Measurements from ENCODE around the gene AGAP1.

DNA sequence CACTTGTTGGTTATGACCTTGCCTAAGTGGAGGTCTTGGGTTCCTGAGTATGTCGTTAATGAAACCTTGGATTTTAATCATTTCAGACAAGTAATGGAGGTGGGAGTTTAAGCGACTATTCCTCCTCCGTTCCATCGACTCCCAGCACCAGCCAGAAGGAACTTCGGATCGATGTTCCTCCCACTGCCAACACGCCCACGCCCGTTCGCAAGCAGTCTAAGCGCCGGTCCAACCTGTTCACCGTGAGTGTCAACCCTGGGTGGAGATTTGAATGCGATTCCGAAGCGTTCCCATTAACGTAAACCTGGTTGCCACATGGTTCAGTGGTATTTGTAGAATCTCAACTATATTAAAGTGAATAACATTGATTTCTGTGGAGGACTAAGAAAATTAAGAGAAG is 305.4 kb downstream of the AGAP1 start:
- TF ChIP-seq, protein P1, sequence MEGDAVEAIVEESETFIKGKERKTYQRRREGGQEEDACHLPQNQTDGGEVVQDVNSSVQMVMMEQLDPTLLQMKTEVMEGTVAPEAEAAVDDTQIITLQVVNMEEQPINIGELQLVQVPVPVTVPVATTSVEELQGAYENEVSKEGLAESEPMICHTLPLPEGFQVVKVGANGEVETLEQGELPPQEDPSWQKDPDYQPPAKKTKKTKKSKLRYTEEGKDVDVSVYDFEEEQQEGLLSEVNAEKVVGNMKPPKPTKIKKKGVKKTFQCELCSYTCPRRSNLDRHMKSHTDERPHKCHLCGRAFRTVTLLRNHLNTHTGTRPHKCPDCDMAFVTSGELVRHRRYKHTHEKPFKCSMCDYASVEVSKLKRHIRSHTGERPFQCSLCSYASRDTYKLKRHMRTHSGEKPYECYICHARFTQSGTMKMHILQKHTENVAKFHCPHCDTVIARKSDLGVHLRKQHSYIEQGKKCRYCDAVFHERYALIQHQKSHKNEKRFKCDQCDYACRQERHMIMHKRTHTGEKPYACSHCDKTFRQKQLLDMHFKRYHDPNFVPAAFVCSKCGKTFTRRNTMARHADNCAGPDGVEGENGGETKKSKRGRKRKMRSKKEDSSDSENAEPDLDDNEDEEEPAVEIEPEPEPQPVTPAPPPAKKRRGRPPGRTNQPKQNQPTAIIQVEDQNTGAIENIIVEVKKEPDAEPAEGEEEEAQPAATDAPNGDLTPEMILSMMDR (IDR thresholded peaks at IDR 0.05): no peak
- no peak for TF ChIP-seq EZH2phosphoT487 (IDR thresholded peaks at IDR 0.05)

Data from neural progenitor cell (in vitro differentiated cells).